ENCODE results near the gene WDR36.
A peak's percentile ranks its signal among the peaks of the same experiment; 100 is the strongest.
"Not testable (repeated sequence)": the region's sequence is repeated elsewhere in the genome, so short reads cannot be mapped to it uniquely, and the experiment has no call there.

Gene WDR36

DNA sequence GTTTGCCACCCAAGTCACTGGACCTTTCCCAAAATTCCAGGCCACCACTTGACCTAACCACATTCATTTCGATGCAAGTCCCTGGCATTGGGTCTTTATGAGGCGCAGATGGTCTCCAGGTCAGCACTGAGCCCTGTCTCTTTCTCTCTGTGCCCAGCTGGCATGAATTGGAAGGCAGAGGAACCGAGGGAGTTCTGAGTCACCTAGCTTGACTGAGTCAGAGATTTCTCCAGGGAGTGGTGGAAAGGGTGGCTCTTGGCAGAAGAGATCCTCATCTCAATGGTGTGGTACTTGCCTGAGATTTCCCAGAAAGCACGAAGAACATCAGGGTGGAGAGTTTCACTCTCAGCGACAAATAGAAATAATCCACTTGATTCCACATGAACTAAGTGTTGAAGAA lies 43.8 kb downstream of the WDR36 start:
- no peak for DNase-seq (ENCODE audit: low read depth in 2 of 2)

DNA sequence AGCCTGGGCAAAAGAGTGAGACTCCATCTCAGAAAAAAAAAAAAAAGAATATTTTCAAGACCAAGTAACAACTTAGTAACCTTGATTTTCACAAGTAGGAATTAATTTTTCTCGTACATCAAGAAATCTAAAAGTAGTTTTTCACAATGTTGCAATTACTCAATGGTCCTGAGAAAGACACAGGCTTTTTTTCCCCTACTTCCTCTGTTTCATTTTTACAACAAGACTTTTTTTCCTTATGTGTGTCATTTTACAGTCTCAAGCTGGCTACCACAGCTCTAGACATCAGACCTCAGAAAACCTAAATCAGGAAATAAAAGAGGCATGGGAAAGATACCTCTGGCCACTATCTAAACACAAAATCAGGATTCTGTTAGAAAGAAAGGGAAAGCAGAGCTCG lies 45.9 kb downstream of the WDR36 start:
- DNase-seq (ENCODE audit: low read depth in 2 of 2) = no peak

DNA sequence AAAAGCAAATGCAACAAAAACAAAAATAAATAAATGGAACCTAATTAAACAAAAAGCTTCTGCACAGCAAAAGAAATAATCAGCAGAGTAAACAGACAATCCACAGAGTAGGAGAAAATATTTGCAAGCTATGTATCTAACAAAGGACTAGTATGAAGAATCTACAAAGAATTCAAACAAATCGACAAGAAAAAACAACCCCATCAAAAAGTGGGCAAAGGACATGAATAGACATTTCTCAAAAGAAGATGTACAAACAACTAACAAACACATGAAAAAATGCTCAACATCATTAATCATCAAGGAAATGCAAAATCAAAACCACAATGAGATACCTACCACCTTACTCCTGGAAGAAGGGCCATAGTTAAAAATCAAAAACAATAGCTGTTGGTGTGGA lies 49.3 kb downstream of the WDR36 start:
- DNase-seq (ENCODE audit: low read depth in 2 of 2) = not testable (repeated sequence)

DNA sequence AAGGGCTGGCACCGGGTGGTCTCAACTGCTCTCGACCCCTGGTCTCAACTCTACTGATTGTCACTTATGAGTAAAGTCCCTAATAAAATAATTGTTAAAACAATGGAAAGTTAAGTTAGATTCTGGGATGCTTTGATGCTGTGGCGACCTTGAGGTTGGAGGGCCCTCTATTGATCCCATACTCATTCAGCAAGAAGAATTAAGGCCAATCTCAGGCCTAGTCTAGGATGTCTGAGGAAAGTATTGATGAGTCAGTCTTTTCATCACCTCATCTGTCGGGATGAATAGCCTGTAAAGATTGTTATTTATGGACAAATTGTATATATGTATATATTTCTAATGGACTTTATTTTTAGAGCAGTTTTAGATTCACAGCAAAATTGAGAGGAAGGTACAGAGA lies 50.8 kb downstream of the WDR36 start:
- no peak for DNase-seq (ENCODE audit: low read depth in 2 of 2)

DNA sequence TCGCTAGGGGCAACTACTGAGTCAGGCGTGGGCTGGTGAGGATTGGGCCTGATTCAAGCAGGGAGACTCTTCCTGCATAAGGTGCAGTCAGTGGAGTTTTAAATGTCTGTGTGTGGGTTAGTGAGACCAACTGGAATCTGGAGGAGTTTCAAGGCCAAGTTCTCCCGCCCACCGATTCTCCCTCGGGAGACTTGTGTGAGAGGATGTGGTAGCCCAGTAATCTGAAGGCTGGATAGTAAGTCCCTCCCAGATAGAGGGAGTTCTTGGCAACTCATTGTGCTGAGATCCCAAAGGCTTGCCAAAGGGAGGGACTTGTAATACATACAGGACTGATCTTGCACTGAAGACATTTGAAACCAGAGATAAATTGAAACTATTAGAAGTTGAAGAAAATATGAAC lies 51.8 kb downstream of the WDR36 start:
- DNase-seq (ENCODE audit: low read depth in 2 of 2) = no peak

DNA sequence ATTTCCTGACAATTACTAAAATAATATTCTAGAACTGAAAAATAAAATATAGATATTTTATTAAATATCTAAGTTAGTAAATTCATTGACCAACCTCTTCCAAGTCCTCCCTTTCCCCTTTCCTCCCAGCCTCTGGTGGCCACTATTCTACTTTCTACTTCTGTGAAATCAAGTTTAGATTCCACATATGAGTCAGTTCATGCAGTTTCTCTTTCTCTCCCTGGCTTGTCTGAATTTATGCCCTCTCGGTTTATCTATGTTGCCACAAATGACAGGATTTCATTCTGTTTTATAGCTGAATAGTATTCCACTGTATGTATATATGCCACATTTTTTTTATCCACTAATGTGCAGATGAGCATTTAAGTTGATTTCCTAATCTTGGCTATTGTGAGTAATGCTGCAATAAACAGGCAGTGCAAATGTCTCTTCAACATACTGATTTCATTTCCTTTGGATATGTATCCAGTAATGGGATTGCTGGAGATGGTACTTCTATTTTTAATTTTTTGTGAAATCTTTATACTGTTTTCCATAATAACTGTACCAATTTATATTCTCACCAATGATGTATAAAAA lies 52.3 kb downstream of the WDR36 start:
- no peak for DNase-seq (ENCODE audit: low read depth in 2 of 2)

DNA sequence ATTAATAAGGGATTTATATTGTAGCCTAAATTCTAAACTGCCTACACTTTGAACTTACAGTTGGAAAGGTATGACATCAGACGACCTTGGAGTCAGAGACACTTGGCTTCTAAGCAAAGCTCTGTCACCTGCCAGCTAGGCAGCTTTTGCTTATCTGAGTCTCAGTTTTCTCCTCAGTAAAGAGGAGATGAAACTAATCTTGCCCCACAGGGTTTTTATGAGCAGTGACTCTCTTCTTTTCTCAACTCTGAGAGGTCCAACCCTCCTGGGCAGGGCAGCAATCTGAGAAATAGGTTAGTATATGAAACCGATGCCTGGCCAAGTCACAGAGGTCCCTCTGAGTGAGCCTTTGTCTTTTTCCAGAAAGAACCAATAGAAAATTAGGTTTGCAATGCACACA lies 53.9 kb downstream of the WDR36 start:
- DNase-seq (ENCODE audit: low read depth in 2 of 2) = no peak

DNA sequence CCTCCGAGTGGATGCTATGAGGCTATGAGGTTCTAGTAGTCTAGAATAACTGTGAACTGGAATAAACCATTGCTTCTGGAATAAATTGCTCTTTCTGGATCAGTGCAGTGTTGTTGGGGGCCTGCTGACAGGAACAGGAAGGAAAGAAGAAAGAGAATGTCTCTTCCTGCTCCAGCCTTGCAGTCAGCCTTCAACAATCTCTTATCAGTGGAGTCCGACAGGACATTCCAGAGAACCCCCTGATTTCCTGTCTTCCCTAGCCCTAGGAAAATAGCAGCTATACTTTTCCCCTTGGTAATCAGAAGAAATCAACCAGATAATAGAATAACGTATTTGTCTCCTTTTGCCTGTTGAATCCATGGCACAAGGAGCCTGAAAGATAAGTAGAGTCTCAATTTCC lies 55.4 kb downstream of the WDR36 start:
- DNase-seq (ENCODE audit: low read depth in 2 of 2) = no peak

DNA sequence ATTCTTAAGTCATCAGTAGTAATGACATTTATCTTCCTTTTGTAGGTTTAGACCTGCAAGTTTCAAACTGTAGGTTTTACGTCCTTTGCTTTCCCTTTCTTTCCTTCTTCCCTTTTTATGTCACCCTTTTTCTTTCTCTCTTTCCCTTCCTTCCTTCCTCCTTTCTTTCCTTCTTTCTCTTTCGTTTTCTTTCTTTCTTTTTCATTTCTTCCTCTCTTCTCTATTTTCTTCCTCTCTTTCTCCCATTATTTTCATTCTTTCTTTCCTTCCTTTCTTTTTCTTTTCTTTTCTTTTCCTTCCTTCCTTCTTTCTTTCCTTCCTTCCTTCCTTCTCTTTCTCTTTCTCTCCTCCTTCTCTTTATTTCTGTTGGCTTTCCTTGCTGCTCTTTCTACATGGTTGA lies 59.9 kb downstream of the WDR36 start:
- DNase-seq (ENCODE audit: low read depth in 2 of 2) = no peak

DNA sequence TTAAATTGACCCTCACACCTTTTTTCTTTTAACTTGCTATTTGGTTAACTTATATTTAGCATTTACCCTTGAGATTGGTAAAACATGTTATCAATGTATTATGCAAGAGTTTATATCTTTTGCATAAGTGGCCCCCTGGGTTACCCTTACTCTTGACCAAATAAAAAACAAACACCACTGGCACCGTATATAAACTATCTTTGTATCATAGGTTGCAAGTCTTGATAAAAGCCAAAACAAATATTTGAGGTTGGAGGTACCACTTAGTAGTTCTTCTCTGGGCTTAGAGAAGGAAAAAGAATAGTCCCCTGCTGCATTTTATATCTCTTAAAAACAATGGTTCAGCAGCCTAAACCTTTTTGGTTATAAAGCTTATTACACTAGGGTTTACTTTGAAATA lies 61.3 kb downstream of the WDR36 start:
- no peak for DNase-seq (ENCODE audit: low read depth in 2 of 2)

DNA sequence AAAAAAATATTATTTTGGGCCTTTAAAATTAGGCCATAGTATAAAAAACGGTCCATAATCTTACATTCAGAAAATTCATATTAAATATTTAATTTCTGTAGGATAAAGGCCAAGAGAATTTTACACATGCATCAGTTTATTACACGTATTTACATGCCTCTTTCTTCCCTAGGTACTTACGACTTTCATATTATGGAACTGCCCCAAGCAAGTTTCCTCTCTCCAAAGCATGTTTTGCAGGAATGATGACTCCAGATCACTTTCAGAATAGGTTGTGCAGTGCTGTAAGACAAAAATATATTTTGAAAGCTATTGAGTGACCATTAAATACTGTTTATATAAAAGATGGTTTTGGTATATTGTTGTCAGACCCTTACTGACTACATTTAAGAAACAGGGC lies 61.8 kb downstream of the WDR36 start:
- no peak for DNase-seq (ENCODE audit: low read depth in 2 of 2)

DNA sequence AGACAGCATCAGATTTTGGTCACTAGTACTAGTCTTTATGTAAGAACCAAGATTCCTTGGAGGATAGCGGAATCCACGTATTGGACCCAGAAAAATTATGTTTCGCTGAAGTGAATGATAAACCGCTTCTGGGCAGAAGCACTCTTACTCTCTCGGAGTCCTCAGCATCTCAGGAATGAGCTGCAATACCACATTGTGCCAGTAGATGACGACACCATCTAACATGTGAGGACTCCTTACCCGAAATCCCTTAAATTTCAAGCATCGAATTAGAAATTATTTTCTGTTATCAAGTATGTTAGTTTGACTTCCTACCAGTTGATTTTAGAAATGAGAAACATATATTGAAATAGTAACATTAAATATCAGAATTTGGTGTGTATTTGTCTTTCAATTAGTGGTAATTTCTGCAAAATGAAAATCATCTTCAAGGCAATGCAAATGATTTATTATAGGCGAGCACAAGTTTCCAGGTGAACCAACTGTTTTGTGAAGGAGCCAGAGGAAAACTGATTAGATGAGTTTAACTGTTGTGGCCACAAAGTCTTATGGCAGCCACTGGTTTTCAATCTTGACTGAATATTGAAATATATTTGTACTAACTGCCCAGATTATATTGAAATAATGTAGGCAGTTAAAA lies 66.1 kb downstream of the WDR36 start:
- DNase-seq (ENCODE audit: low read depth in 2 of 2) = peak; percentile 53 to 75

DNA sequence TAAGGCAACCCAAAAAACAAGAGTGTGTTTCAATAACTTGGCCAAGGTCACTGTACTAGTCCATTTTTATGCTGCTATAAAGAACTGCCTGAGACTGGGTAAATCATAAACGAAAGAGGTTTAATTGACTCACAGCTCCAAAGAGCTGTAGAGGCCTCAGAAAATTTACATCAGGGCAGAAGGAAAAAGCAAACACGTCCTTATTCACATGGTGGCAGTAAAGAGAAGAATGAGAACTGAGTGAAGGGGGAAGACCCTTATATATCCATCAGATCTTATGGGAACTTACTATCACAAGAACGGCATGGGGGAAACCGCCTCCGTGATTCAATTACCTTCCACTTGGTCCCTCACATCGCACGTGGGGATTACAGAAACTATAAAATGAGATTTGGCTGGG lies 67.7 kb downstream of the WDR36 start:
- DNase-seq (ENCODE audit: low read depth in 2 of 2) = no peak

DNA sequence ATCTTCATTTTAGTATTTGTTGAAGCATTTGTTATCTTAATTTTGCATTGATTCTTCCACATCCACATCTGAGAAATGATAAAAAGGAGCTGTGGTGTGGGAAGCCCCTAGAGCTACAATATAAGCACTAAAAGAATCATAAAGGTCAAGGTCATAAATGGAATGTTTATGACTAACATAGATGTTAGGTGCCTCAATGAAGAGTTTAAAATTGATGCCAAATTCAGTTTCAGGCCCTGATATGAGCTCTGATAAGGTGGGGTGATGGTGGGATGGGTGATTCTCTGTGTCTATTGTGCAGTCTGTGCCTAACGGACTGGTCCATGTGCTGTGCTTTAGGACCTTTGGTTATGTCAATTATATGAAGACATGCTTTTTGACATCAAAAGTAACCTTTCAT lies 70.9 kb downstream of the WDR36 start:
- no peak for DNase-seq (ENCODE audit: low read depth in 2 of 2)

DNA sequence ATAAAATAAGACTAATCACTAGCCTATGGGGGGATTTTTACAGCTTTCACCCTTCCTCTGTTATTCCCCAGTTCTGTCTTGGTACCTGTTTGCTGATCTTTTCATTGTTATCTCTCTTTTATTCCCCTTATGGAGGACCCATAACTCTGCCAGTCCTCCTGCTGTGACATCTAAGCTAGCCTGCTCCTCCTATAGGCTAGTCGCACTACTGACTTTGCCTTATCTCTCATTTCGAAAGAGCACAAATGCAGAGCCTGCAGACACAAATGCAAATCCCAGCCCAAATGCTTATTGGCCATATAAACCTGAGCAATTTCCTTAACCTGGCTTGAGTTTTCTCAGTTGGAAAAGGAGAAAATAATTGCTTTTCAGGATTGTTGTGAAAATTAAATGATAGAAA lies 72.9 kb downstream of the WDR36 start:
- DNase-seq (ENCODE audit: low read depth in 2 of 2) = no peak

DNA sequence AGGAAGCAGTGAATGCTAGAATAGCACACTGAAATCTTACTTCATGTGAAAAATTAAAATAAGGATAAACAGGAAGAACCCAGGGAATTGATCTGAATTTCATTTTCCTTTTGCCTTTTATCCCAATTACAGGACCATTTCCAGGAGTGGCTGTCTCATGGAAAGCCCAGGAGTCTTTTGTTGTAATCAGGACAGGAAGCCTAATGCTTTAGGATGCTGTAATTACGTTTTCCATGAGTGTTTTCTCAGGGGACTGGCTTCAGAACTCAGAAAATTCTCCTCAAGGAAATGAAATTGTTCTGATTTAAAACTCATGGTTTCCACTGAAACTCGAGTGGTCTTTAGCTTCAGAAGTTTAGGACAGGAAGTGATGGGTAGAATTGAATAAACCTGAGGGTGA lies 75.4 kb downstream of the WDR36 start:
- DNase-seq (ENCODE audit: low read depth in 2 of 2) = no peak

DNA sequence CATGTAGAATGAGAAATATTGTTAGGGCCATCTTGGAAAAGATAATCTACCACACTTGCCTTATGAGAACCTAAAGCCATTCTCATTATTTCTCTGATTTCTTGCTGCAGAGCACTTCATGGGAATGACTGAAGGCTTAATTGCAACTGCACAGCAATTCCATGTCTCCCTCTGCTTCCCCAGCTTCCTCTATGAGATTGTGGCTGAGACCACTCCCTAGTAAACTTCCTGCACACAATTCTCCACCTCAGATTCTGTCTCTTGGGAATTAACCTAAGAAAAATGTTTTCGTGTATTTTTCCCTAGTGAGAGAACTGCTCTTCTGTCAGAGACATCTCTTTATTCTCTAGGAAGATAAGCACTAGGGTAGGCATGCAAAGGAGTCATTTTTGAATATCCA lies 76.5 kb downstream of the WDR36 start:
- DNase-seq (ENCODE audit: low read depth in 2 of 2) = no peak

DNA sequence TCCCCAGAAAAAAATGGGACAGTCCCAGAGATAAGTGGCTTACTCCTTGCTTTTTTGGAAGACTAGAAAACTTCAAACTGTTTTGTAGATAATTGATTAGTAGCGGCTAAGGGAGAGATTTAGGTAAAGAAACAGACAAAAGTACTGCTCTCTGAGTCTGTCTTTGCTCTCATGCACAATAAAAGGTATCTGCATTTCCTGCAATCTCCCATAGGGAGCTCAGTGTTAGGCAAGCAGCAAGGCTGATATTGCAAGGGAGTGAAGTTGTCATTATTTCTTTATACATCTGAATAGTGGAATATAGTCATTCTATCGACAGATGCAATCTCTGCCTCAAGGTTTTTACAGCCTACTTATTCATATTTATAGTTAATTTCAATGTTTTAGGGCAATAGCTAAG lies 77.1 kb downstream of the WDR36 start:
- no peak for DNase-seq (ENCODE audit: low read depth in 2 of 2)

DNA sequence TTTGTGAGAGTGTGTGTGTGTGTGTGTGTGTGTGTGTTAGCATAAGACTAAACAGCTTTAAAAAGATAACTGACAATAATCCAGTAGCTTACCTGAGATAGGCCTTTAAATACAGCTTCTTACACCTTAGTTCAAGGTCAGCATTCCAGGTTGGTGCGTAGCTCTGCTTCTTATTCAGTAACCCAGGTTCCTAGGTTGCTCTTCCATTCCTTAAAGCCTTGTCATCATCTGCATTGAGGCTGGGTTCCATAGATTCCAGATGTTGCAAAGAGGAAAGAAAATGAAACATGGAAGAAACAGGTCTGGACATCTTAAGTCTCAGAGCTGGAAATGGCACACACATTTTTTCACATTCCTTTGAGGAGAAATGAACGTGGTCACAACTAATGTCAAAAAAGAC lies 78.1 kb downstream of the WDR36 start:
- DNase-seq (ENCODE audit: low read depth in 2 of 2) = no peak

DNA sequence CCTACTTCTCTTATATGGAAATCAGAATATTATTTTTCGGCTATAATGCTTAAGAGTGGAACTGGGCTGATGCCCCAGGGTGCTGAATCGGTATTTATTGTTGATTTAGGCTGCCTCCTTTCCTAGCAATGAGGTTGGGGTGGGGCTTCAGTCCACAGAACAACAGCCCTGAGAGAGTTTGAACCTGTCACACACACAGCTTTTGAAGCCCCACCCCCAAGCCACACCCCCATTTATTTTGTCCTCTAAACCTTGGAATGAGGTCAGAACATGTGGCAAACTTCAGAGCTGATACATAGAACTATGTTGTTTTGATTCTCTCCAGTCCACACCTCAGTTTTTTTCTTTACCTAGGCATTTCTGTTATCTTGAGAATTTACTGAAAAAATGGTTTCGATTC lies 80.4 kb downstream of the WDR36 start:
- no peak for DNase-seq (ENCODE audit: low read depth in 2 of 2)

DNA sequence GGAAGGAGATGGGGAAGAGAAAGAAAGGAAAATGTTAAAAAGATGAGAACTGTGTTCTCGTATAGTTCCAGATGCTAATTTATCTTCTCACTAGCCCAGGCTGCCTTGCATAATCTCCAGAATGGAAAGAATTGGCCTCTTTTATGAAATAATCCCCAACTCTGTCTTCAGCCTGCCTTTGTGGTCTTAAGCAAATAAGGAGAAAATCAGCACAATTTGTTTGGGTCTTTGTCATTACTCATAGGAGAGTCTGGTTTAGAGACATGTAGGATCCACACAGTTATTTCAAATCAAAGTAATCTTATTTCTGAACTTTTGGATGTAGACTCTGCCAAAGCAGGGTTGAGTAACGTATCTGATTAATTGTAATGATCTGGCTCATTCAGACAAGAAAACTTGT lies 81.3 kb downstream of the WDR36 start:
- no peak for DNase-seq (ENCODE audit: low read depth in 2 of 2)

Measured in stimulated activated CD8-positive, alpha-beta memory T cell treated with anti-CD3 and anti-CD28 coated beads, Interleukin-7, amount 100 ng/mL, for 4 hours (primary cell).